ENCODE results near the gene ZNF699.

Gene ZNF699

GRCh38 chr19:9309139-9309973 is at the start of gene ZNF699:
ZNF699 (minus strand) TSS chr19:9309838; CDS start chr19:9305119, 4,719 bp downstream.
- H3K4me3 ChIP-seq (replicated peaks in 1 of 2; ENCODE audit: low read depth in 2 of 2, low read length in 2 of 2): peak within 1 kb of the TSS; percentile 82 to 91
- TF ChIP-seq, protein P1, sequence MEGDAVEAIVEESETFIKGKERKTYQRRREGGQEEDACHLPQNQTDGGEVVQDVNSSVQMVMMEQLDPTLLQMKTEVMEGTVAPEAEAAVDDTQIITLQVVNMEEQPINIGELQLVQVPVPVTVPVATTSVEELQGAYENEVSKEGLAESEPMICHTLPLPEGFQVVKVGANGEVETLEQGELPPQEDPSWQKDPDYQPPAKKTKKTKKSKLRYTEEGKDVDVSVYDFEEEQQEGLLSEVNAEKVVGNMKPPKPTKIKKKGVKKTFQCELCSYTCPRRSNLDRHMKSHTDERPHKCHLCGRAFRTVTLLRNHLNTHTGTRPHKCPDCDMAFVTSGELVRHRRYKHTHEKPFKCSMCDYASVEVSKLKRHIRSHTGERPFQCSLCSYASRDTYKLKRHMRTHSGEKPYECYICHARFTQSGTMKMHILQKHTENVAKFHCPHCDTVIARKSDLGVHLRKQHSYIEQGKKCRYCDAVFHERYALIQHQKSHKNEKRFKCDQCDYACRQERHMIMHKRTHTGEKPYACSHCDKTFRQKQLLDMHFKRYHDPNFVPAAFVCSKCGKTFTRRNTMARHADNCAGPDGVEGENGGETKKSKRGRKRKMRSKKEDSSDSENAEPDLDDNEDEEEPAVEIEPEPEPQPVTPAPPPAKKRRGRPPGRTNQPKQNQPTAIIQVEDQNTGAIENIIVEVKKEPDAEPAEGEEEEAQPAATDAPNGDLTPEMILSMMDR (IDR thresholded peaks at IDR 0.05; ENCODE audit: low read depth, low read length): no peak
- peak; percentile 99 for DNase-seq (ENCODE audit: low read depth in 2 of 2)

DNA sequence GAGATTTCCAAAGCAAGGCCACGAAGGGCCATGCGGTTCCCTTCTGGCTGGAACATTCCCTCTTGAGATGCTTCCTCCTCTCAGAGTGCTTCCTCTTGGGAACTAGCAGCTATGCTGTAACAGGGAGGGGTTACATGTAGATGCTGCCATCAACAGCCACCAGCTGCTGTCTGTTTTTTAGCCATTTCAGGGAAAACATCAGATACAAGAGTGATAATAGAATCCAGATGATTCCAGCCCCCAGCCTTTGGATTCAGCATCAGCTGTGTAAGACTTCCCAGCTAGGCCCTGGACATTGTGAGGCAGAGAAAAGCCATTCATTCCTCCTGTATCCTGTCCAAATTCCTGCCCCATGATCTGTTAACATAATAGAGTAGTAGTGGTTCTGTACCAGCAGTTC is 45.0 kb upstream of the ZNF699 start:
- DNase-seq (ENCODE audit: low read depth in 2 of 2): no peak
- TF ChIP-seq, protein P1 (IDR thresholded peaks at IDR 0.05; ENCODE audit: low read depth, low read length): no peak
- H3K4me3 ChIP-seq (replicated peaks in 1 of 2; ENCODE audit: low read depth in 2 of 2, low read length in 2 of 2): no peak overlapping the region

DNA sequence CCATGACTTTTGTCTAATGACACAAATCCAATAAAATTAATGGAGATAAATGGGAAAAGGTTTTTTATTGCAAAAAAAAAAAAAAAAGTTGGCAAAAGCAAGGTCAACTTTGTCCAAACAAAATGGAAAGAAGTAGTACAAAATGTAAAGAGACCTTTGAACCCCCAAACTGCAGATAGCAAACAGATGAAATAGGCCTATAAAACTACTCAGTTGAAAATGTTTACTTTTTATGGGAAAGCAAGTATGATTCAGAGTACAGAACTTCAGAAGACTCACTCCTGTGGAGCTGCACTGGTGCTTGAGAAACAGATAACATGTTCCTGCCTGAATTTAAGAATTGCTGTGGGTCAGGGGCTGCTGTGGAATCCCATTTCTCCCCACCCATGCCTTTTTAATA is 43.4 kb upstream of the ZNF699 start:
- TF ChIP-seq, protein P1 (IDR thresholded peaks at IDR 0.05; ENCODE audit: low read depth, low read length): no peak
- H3K4me3 ChIP-seq (replicated peaks in 1 of 2; ENCODE audit: low read depth in 2 of 2, low read length in 2 of 2): no peak overlapping the region
- no peak for DNase-seq (ENCODE audit: low read depth in 2 of 2)

DNA sequence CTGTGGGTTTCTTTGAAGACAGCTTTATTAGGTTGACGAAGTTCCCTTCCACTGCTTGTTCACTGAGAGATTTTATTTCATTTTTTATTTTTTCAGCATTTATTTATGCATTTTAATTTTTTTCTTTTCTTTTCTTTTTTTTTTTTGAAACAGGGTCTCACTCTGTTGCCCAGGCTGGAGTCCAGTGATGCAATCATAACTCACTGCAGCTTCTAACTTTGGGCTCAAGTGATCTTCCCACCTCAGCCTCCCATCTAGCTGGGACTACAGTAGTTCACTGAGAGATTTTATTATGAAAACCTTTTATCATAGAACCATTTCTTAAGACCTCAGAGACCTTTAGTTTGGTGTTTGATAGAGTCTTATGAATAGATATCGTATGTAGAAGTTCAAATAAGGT is 42.9 kb upstream of the ZNF699 start:
- TF ChIP-seq, protein P1 (IDR thresholded peaks at IDR 0.05; ENCODE audit: low read depth, low read length): no peak
- H3K4me3 ChIP-seq (replicated peaks in 1 of 2; ENCODE audit: low read depth in 2 of 2, low read length in 2 of 2): no peak overlapping the region
- DNase-seq (ENCODE audit: low read depth in 2 of 2): no peak

- no peak for DNase-seq (ENCODE audit: low read depth in 2 of 2)
- TF ChIP-seq, protein P1 (IDR thresholded peaks at IDR 0.05; ENCODE audit: low read depth, low read length): no peak
- no peak overlapping the region for H3K4me3 ChIP-seq (replicated peaks in 1 of 2; ENCODE audit: low read depth in 2 of 2, low read length in 2 of 2)
These were observed 39.0 kb upstream of the ZNF699 start for GRCh38 chr19:9348671-9349070.

- TF ChIP-seq, protein P1 (IDR thresholded peaks at IDR 0.05; ENCODE audit: low read depth, low read length): no peak
- no peak overlapping the region for H3K4me3 ChIP-seq (replicated peaks in 1 of 2; ENCODE audit: low read depth in 2 of 2, low read length in 2 of 2)
- no peak for DNase-seq (ENCODE audit: low read depth in 2 of 2)
These were observed 38.6 kb upstream of the ZNF699 start for GRCh38 chr19:9348253-9348652.
